NT2/D1 (cell line): ENCODE data around the gene ATP8B1.

Experiments
- SUZ12 ChIP-seq: IDR thresholded peaks from 2 replicates; pipeline ENCODE4 v1.6.1; 2011; ENCODE audit not compliant: insufficient read length, insufficient read depth; ENCODE audit errors: extremely low read depth
- YY1 ChIP-seq: IDR thresholded peaks from 2 replicates; pipeline ENCODE4 v1.6.1; 2011; ENCODE audit not compliant: insufficient read length, insufficient read depth

DNA sequence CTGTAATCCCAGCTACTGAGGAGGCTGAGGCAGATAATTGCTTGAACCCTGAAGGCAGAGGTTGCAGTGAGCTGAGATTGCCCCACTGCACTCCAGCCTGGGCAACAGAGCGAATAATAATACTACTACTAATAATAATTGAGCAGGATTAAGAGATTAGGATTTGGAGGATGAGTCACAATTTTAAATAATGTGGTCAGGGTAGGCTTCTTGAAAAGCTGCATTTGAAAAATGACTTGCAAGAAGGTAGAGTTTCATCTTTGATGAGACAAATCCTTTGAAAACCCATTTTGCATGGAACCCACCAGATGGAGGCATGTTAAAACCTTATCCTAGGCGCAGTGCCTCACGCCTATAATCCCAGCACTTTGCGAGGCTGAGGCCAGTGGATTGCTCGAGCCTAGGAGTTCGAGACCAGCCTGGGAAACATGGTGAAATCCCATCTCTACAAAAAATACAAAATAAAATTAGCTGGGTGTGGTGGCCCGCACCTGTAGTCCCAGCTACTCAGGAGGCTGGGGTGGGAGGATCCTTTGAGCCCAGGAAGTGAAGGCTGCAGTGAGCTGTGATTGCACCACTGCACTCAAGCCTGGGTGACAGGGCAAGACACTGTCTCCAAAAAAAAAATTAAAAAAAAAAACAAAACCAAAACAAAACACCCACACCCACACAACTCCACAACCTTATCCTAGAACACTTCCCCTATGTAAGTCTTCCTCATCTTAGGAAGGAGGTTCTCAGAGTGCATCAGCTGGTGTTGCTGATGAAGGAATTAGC is 3.3 kb upstream of the ATP8B1 start:
- TF ChIP-seq SUZ12 (no peak), YY1 (no peak)
